ENCODE results near the gene ZER1.
A peak's percentile ranks its signal among the peaks of the same experiment; 100 is the strongest.
"Not testable (repeated sequence)": the region's sequence is repeated elsewhere in the genome, so short reads cannot be mapped to it uniquely, and the experiment has no call there.

ZER1 gene

GRCh38 chr9:128713941-128714573 lies 57.7 kb downstream of the ZER1 start:
- ATAC-seq = no peak

GRCh38 chr9:128713411-128713780 lies 58.3 kb downstream of the ZER1 start:
- no peak for ATAC-seq

- ATAC-seq = no peak
These were observed 59.0 kb downstream of the ZER1 start for GRCh38 chr9:128712451-128713410.

GRCh38 chr9:128707446-128707845 lies 64.3 kb downstream of the ZER1 start:
- no peak for ATAC-seq

- ATAC-seq = no peak
These were observed 64.9 kb downstream of the ZER1 start for GRCh38 chr9:128706671-128707381.

- no peak for ATAC-seq
These were observed 65.7 kb downstream of the ZER1 start for GRCh38 chr9:128706045-128706444.

GRCh38 chr9:128705051-128705965 lies 66.4 kb downstream of the ZER1 start:
- ATAC-seq = no peak

GRCh38 chr9:128704356-128704670 lies 67.4 kb downstream of the ZER1 start:
- ATAC-seq = no peak

GRCh38 chr9:128703616-128704355 lies 67.9 kb downstream of the ZER1 start:
- no peak for ATAC-seq

GRCh38 chr9:128702949-128703615 lies 68.6 kb downstream of the ZER1 start:
- peak; percentile 21 to 32 for ATAC-seq

- peak; percentile 85 to 87 for ATAC-seq
These were observed 69.2 kb downstream of the ZER1 start, which contains the start of gene PKN3 for GRCh38 chr9:128702445-128702948. Gene PKN3, plus strand, starts transcription at chr9:128702503. Its CDS starts 413 bp downstream, at chr9:128702916.

- no peak for ATAC-seq
These were observed 70.4 kb downstream of the ZER1 start for GRCh38 chr9:128701227-128701854.

GRCh38 chr9:128699096-128699795 lies 72.5 kb downstream of the ZER1 start:
- not testable (repeated sequence) for ATAC-seq

GRCh38 chr9:128696923-128697707 lies 74.6 kb downstream of the ZER1 start:
- ATAC-seq = no peak

GRCh38 chr9:128694344-128694743 lies 77.4 kb downstream of the ZER1 start:
- no peak for ATAC-seq

GRCh38 chr9:128693738-128694137 lies 78.0 kb downstream of the ZER1 start:
- ATAC-seq = not testable (repeated sequence)

GRCh38 chr9:128690684-128691034 lies 81.1 kb downstream of the ZER1 start:
- ATAC-seq = no peak

GRCh38 chr9:128689820-128690683 lies 81.7 kb downstream of the ZER1 start:
- ATAC-seq = peak; percentile 5 to 6

Measured in activated CD4-positive, CD25-positive, alpha-beta regulatory T cell treated with anti-CD3 and anti-CD28 coated beads, Interleukin-2, amount 50 U/mL, for 24 hours (primary cell).